HG03520 (cell line): ENCODE results near the gene KSR1.
"Not testable (repeated sequence)": the region's sequence is repeated elsewhere in the genome, so short reads cannot be mapped to it uniquely, and the experiment has no call there.

ENCODE experiments used
- ATAC-seq: cut with Tn5 transposase; IDR thresholded peaks from one replicate; pipeline ENCODE4 v1.9.1; 2021; ENCODE audit warnings: mild to moderate bottlenecking, moderate library complexity; ENCODE audit not compliant: unreplicated experiment

Gene KSR1

DNA sequence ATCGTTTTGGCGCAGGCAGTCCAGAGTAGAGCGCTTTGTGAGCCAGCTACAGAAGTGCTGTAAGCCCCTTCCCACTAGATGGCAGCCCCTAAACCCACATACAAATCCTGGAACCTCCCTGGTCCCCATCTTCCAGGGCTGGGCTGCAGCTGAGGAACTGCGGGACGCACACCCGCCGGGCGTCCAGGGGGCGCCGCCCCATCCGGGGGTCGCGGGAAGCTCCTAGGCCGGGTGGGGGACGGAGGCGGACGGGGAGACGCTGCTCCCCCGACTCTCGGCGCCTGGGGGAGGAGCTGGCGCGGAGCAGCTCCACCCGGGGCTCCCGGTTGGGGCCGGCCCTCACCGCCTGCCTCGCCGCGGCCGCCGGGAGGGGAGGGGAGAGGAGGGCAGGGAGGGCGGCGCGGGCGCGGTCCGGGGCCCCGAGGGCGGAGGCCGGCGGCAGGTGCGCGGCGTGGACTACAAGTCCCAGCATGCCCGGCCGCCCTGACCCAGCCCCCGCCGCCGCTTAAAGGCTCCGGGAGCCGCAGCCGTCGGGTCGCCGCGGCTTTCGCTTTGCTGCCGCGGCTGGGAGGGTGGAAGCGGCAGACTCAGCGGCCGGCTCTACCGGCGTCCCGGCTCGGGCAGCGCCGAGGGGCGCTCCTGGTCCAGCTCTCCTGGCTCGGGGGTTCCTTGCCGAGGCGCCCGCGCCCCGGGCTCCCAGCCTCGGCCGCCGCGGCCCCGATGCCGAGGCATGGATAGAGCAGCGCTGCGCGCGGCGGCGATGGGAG lies at the start of gene KSR1:
KSR1 (plus strand) TSS at position 535 of the 767 bp plus-strand sequence; CDS start at position 731, 196 bp downstream.
- ATAC-seq, result peak; percentile 84

DNA sequence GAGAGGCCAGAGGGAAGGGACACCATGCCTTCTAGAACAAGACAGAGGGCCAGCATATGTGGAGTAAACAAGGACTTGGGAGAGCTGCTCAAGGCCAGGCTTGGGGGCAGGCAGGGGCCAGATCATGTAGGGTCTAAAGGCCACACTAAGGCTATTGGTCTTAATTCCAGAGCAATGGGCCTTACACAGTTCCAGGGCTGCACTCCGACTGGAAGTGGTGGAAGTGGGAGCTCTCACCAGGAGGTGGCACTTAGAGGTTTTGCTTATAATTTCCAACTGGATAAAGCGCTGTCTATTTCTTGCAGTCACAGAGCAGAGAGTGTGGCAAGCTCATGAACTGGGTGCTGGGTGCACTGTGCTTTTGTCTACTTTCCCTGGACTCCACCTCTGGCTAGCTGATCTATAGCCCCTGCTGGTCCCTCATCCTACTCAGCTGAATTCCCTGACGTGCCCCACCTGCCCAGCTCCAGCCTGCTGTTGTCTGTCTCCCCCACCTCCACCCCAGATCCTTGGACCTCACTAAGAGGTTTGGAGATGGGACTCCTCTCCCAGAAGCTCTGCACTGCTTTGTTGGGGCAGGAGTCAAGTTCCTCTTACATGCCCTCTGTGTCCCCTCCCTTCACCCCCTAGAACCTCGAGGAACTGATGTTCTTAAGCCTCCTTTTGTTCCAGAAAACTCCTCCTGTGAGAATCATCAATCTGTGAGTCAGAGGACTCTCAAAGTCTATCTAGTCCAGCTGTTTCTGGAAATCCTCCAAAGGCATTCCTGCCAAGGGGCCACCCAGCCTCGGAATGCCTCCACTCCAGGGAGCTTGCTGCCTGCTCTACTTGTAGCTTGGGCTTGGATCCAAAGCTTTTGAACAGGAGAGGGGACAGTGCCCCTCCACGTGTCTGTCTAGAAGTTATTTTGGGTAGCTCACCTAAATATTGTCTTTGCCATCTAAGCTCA lies 48.1 kb upstream of the KSR1 start:
- ATAC-seq, result no peak

DNA sequence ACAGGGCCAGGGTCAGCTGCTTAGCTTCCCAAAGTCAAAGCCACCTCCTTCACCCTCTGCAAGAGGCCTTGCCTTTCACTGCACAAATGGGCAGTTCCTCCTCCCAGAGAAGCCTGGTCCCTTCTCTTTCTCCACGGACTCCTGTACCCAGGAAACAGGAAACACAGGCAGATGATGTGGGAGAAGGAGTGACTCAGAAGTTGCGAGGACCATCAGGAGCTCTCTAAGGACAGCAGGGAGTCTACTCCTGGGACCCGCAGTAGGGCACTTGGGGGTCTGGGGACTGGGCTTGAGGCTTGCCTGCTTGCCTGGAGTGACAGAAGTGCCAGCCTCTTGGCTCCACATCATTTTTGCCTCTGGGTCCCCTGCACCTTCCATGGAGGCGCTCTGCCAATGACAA lies 47.4 kb upstream of the KSR1 start:
- ATAC-seq, result no peak

DNA sequence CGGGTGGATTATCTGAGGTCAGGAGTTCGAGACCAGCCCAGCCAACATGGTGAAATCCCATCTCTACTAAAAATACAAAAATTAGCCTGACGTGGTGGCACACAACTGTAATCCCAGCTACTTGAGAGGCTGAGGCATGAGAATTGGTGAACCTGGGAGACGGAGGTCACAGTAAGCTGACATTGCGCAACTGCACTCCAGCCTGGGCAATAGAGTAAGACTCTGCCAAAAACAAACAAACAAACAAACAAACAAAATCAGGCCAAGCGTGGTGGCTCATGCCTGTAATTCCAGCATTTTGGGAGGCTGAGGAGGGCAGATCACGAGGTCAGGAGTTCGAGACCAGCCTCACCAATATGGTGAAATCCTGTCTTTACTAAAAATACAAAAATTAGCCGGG lies 44.1 kb upstream of the KSR1 start:
- ATAC-seq, result not testable (repeated sequence)

DNA sequence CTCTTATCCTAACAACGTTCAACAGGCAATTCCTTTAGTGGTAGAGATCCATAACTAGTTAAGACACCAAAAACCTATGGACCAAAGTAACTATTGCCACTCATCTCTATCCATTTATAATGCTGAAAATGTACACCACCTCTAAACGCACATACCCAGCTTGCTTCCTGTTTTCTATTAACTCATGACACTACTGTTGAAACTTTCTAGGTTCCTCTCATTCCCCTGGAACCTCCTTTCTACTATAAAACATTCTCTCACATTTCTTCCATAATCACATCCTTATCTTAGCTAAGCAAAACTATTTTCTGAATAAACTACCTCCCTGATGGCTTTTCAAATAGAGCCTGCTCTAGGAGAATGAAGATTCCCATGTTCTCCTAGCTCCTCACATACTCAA lies 42.9 kb upstream of the KSR1 start:
- no peak for ATAC-seq

DNA sequence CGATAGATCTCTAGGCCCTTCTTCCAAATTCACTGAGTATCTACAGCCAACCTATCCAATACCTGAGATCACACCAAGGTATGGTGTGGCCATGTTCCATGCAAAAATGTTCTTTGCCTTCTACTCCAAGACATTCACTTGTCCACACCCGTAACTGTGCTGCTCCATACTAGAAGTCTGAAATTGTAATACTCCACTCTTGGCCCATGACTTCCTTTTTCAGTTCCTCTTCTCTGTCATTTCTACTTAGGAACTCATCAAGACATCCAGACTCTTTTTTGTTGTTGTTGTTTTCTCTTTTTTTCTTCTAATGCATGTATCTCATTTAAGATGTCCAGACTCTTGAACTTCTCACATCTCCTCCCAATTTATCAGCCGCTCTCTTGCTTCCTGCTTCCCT lies 42.5 kb upstream of the KSR1 start:
- ATAC-seq, result no peak

DNA sequence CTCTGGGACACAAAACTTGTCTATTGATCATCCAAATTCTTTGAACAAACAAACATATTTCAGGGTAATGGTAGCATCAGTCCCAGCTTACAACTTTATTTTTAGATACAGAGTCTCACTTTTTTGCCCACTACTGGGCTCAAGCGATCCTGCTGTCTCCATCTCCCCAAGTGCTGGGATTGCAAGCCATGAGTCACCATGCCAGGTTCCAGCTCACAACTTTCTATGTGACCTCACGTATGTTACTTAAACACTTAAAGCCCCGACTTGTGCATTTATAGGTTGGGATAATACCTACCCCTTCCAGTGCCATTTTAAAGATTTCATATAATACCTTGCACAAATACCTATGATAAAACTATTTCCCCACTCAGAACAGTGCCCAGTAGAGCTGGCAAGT lies 42.0 kb upstream of the KSR1 start:
- no peak for ATAC-seq

DNA sequence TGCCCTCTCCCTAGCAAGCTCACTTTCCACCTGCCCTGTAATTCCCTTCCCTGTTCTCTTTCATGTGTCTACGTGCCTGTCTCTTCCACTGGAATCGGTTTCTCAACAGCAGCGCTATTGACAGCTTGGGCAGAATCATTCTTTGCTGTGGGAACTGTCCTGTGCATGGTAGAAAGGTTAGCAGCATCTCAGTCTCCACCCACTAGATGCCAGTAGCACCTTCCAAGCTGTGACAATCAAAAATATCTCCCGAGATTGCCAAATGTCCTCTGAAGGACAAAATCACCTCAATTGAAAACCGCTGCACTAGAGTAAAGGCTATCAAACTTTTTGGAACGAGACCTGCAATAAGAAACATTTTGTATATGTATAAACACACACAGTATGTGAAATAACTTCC lies 41.6 kb upstream of the KSR1 start:
- ATAC-seq, result no peak

DNA sequence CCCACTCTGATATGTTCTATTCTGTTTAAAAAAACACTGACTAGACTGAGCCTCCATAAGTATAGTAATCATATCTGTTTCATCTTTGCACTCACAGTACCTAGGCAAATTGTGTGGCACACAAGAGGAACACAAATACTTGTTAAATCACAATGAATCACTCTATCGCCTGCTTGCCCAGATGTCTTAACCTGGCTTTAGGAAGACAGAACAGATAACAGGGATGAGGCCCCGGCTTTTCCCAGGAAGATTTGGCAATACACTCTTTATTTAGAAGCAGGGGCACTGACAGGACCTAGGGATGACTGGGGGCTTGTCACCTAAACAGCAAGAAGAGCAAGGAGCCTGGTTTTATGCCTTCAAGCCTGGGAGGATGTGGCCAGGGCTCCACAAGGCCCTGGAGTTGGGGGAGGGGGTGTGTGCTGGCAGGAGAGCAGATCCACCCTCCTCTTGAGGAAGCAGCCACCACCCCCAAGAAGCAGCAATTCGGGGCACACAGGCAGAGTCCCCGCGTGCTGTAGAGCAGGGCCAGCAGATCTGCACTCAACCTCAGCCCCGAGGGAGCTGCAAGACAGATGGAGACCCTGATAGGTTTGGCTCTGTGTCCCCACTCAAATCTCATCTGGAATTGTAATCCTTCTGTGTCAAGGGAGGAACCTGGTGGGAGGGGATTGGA lies 41.0 kb upstream of the KSR1 start:
- no peak for ATAC-seq

DNA sequence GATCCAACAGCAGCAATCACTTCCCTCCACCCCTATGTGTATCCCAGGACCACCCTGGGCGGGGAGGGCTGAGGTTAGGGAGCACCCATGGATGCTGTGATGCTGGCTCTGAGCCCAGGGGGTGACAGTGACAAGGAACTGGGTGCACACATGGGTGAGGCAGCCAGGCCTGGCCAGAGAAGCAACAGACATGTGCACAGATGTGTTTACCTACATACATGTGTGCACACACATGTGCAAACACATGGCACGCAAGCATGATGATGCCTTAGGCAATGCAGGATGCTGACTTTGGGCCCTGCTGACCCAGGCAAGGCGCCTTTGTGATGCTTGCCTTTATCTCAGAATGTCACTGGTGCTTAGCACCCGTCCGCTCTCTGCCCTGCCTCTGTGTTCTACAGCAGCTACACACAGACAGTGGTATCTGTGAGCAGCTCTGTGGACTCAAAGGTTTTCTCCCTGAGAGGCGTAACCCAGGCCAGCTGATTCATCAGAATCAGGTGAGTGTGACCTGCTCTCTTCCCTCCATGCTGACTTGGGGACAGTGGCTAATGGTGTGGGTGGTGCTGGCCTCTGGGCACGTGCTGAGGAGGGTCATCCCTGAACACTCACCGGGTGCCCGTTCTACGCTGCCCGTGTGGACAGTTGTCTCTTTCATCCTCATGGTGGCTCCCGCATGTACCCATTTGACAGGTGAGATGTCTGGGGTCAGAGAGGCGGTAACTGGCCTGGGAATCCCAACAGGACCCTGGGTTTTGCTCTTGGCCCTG lies 38.5 kb upstream of the KSR1 start:
- no peak for ATAC-seq

DNA sequence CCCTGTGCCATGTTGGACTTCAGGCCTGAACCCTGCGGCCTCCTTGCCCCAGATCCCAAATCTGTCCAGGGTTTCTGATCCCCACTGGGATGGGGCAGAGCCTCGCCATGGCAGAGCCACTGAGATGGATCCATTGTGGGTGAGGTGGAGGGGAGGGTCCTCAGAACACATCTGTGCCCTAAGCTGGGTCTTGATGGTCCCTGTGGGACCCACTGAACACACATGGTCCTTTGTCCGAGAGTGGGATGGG lies 38.0 kb upstream of the KSR1 start:
- no peak for ATAC-seq

DNA sequence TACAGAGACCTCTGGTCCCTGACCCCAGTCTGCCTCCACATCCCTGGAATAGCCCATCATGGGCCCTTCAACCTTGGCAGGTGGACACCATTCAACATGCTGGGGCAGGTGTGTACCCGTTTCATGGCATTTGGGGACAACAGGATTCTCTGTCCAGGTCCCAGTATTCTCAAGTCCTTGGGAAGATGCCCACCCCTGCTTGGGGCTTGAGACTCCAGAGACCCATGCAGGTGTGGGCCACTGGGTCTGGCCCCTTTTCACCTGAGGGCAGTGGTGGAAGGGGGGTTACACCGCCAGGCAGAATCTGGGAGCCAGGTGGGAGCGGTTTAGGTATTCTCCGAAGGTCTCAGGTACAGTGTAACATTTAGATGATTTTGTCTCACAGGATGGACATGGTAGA lies 37.1 kb upstream of the KSR1 start:
- ATAC-seq, result no peak

DNA sequence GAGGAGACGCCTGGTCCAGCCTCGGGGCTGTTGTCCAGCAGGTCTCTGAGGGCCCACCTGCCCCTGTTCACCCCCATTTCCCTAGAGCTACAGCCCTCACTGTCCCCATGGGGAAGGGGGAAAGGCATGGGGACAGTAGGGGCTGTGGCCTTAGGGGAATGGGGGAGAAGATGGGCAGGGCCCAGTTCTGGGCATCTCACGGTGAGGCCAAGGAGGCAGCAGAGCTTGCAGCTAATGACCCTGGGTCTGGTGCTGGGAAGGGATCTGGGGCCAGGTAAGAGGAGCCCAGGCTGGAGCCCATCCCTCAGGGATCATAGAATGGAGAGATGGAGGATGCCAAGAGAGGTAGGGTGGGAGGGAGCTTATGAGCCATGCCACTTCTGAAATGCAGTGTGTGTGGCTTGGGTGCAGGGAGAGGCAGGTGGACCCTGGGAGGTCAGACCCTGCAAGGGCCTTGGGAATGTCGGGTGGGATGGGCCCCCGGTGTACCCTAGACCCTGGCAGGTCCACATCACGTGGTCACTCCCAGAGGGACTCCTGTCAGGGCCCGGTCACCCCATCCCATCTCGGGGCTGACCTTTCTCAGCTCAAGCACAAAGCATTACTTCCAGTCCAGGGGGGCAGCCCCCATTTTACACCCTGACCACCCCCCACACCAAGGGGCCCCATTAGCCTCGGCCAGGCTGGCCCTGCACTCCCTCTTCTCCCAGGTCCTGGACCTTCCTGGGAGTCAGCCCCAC lies 35.9 kb upstream of the KSR1 start:
- no peak for ATAC-seq

DNA sequence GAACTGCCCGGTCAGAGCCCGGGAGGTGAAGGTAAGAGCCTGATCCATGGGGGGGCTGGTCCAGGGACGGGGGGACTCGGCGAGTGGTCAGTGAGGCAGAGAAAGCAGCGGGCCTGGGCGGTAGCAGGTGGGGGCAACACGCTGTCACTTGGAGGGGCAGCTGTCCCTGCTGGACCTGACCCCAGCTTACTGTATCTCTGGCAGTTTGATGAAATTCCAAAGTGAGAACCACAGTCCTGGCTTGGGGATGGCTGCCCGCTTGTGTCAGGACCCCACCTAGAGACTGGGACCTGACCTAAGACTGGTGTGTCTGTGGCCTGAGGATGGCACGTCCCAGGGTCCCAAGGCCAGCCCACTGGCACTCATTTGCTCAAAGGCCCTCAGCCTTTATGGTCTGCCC lies 35.1 kb upstream of the KSR1 start:
- no peak for ATAC-seq

DNA sequence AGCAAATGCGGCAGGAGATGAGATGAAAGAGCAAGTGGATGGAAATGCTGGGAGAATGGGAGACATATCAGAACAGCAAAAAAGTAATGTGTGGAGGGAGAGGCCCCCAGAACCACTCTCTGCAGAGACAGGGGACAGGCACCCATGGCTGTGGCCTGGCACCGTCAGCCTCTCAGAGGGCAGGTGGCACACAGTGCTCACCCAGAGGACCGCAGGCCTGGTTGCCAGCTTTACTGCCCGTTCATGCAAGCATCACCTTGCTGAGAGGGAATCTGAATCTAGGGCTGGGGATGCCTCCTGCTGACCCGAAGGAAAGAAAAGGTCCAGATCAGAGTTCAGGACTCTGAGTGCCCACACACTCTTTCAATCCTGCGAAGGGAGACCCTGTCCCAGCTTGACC lies 34.6 kb upstream of the KSR1 start:
- not testable (repeated sequence) for ATAC-seq

DNA sequence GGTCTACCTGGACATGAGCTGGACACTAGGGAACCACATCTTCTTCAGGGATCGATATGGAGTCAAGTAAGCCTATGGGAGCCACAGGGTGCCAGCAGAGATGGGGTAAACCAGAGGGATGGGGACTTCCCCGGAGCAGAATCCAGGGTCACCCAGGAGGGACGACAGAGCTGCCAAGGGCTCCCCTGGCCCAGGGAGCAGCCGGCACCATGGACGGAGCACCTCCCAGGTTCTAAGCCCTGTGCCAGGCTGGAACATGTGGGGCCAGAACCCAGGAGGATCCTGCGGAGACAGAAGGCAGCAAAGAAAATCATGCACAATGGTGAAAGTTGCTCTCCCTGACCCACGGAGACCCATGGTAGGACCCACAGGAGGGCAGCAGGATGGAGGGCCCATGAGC lies 33.6 kb upstream of the KSR1 start:
- ATAC-seq, result no peak

DNA sequence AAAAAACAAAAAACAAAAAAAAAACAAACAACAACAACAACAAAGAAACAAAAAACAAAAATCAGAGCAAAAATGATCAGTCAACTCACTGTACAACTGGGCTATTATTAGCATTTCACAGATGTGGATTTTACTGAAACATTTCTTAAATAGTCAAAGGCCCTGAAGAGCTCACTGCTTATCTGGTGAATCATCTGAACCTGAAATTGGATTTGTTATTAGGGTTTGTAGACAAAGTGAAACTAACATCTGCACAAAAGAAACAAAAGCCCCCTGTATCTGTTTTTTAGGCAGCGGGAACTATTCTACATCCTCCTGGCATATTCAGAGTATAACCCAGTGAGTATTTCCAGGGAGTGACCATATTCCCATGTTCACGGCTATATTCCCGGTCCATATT lies 32.6 kb upstream of the KSR1 start:
- ATAC-seq, result no peak

DNA sequence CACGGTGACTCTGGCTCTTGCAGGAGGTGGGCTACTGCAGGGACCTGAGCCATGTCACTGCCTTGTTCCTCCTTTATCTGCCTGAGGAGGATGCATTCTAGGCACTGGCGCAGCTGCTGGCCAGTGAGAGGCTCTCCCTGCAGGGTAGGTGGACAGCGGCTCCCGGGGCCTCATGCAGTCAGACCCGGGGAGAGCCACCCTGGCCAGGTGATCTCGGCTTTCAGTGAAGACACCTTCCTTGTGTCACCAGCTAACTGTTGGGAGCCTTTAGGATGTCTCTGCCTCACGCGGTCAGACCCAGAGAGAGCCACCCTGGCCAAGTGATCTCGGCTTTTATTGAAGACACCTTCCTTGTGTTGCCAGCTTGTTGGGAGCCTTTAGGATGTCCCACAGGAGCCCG lies 31.7 kb upstream of the KSR1 start:
- no peak for ATAC-seq

DNA sequence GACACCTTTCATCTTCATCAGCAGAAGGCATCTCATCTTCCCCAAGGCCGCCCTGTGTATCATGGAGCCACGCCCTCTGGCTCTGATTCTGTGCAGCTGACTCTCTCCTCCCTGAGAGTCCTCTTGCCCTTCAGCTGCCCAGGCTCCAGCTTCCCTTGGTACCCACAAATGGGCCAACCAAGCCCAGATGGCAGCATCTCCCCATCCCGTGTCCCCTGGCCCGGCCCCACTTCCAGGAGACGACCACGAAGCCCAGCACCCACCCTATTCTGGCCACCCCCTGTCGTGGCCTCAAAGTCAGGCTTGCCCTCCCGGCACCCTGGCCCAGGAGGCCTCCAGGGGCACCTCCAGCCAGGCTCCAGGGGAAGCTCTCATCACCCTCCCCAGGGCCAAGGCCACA lies 31.3 kb upstream of the KSR1 start:
- ATAC-seq, result no peak

DNA sequence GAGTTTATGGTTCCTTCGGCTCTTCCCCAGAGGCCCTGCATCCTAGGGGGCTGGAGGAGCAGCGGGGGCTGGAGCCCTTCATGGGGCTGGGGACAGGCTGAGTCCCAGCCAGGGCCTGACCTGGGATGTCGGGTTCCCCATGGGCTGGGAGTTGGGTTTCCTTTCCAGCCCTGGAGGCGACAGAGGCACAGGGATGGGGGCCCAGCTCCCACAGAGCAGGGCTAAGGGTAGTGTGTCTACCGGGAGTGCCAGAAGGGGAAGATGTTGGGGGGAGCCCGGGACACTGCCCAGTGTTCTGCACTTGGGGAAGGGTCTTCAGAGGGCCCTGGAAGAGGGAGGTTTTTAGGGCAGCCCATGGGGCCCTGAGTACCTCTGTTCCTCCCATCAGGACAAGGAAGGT lies 30.7 kb upstream of the KSR1 start:
- not testable (repeated sequence) for ATAC-seq
